ENCODE data around the gene TPST2. TPM values are rescaled to one million over a fixed set of nuclear protein-coding genes. Genes with fewer than 3 reads are reported as not detected.

TPST2 gene
- total and polyA plus RNA-seq, 12 donors, result 15.7 to 167 (median 57.0) TPM

DNA sequence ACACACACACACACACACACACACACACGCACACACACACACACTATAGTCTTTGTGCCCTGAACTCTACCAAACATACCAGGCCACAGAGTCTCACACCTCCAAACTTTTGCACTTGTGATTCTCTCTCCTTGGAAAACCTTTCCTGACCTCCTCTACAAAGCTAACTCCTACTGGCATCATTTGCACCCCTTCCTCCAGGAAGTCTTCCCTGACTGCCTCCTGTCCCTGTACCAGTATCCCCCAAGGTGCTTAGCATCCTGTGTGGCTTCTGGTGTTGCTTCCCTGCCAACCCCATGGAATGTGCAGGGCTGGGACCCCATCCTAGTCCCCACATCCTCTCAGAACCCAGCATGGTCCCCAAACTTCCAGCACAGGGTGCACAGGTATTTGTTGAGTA lies 8.9 kb downstream of the TPST2 start:
- WGBS, 4 donors, result 0 to 63% (median 43%) methylated on average over 1 of the region's 1 CpG
- Histone ChIP-seq H3K36me3 (replicated peaks in 1 of 2) (peaks cover 0 to 9% of the 10 kb centered on the region in 2 donors), H3K4me3 (no peak overlapping the region), H3K27me3 (no peaks in the 10 kb centered on the region), H3K27ac (no peak overlapping the region), H3K9me3 (replicated peaks in 1 of 3) (no peaks in the 10 kb centered on the region), H3K4me1 (replicated peaks in 1 of 2) (peaks cover 14 to 15% of the 10 kb centered on the region in 2 donors)
- TF ChIP-seq, protein P1, sequence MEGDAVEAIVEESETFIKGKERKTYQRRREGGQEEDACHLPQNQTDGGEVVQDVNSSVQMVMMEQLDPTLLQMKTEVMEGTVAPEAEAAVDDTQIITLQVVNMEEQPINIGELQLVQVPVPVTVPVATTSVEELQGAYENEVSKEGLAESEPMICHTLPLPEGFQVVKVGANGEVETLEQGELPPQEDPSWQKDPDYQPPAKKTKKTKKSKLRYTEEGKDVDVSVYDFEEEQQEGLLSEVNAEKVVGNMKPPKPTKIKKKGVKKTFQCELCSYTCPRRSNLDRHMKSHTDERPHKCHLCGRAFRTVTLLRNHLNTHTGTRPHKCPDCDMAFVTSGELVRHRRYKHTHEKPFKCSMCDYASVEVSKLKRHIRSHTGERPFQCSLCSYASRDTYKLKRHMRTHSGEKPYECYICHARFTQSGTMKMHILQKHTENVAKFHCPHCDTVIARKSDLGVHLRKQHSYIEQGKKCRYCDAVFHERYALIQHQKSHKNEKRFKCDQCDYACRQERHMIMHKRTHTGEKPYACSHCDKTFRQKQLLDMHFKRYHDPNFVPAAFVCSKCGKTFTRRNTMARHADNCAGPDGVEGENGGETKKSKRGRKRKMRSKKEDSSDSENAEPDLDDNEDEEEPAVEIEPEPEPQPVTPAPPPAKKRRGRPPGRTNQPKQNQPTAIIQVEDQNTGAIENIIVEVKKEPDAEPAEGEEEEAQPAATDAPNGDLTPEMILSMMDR (IDR thresholded peaks at IDR 0.05), result no peak
- no peak for TF ChIP-seq POLR2A (IDR thresholded peaks at IDR 0.05)
- intact Hi-C loops (cut with DNase I), result no loop called here
- no peak for DNase-seq

DNA sequence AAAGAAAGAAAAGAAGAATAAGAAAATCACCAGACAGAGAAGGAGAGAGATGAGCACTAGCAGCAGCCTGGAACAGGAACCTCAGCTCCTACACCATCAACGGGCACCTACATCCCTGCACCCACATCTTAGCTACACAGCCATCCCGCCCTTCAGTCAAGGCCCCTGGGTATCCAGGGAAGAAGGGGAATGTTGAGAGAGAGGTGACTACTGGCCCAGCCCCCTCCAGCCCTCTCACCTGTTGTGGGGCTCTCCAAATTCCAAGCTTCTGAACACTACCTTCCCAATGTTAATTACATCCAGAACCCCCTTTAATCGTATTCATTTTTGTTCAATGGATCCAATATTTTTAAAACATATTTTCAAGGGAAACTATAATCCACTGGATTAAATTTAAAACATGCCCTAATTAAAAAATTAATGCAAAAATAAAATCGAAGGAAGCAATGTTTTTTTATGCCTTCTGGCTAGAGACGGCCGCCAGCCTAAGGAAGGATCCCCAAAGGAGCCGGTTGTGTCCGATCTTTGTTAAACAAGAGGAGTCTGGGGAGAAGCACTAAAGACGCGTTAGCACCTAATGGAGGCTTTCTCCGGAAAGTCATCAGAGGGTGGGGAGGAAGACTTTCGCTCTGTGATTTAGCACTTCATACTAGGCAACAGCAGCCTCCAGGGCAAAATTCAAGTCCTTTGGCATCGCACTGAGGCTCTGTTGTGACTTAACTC lies 9.5 kb downstream of the TPST2 start:
- Histone ChIP-seq H3K36me3 (replicated peaks in 1 of 2) (peaks cover 0 to 9% of the 10 kb centered on the region in 2 donors), H3K9me3 (replicated peaks in 1 of 3) (no peaks in the 10 kb centered on the region), H3K27me3 (no peaks in the 10 kb centered on the region), H3K4me3 (no peak overlapping the region), H3K27ac (no peak overlapping the region), H3K4me1 (replicated peaks in 1 of 2) (peaks cover 12% of the 10 kb centered on the region in 2 donors)
- intact Hi-C loops (cut with DNase I), result no loop called here
- TF ChIP-seq POLR2A (IDR thresholded peaks at IDR 0.05), result no peak
- TF ChIP-seq, protein P1 (IDR thresholded peaks at IDR 0.05), result no peak
- no peak for DNase-seq
- 79 to 87% (median 81%) methylated on average over 13 of the region's 13 CpGs for WGBS, 4 donors

DNA sequence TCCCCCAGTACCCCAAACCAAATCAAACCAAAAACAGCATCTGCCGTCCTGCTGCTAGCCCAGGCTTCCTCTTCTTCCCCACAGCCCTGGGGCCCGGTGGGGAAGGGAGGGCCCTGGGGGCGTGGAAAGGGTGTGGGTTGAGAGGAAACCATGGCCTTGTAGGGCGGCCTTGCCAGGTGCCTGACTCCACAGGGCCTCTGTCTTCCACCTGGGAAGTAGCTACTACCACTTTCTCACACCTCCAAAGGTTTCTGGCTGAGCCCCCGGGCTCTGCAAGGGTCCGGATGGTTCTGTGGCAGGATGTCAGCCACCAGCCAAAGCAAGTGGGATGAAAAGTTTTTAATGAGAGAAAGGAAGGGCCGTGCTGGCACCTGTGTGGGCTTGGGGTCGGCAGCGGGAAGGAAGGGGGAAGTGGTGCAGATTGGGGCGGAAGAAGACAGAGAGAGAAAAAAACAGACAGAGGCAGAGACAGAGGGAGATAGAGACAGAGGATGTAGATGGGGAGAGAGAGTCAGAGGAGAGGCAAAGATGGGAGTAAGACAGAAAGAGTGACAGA lies 10.5 kb downstream of the TPST2 start:
- Histone ChIP-seq H3K9me3 (replicated peaks in 1 of 3) (no peaks in the 10 kb centered on the region), H3K4me1 (replicated peaks in 1 of 2) (peaks cover 2 to 4% of the 10 kb centered on the region in 2 donors), H3K4me3 (no peak overlapping the region), H3K27me3 (no peaks in the 10 kb centered on the region), H3K27ac (no peak overlapping the region), H3K36me3 (replicated peaks in 1 of 2) (peaks cover 0 to 9% of the 10 kb centered on the region in 2 donors)
- intact Hi-C loops (cut with DNase I), result no loop called here
- no peak for DNase-seq
- TF ChIP-seq POLR2A (IDR thresholded peaks at IDR 0.05), result no peak
- TF ChIP-seq, protein P1 (IDR thresholded peaks at IDR 0.05), result no peak
- 63 to 77% (median 65%) methylated on average over 6 to 10 of the region's 10 CpGs for WGBS, 4 donors

DNA sequence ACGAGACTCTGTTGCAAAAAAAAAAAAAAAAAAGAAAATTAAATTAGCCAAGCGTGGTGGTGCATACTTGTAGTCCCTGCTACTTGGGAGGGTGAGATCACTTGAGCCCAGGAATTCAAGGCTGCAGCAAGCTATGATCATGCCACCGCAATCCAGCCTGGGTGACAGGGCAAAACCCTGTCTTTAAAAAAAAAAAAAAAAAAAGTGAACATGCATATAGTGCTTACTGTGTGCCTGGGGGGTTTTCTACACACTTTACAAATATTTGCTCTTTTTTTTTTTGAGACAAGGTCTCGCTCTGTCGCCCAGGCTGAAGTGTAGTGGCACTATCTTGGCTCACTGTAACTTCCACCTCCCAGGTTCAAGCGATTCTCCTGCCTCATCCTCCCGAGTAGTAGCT lies 12.9 kb downstream of the TPST2 start:
- H3K27me3 ChIP-seq, result no peaks in the 10 kb centered on the region
- no peaks in the 10 kb centered on the region for H3K9me3 ChIP-seq (replicated peaks in 1 of 3)
- H3K36me3 ChIP-seq (replicated peaks in 1 of 2), result peaks cover 0 to 7% of the 10 kb centered on the region in 2 donors
- 88 to 93% (median 89%) methylated on average over 7 of the region's 7 CpGs for WGBS, 4 donors
- intact Hi-C loops (cut with DNase I), result no loop called here
- TF ChIP-seq, protein P1 (IDR thresholded peaks at IDR 0.05), result no peak
- no peak for TF ChIP-seq POLR2A (IDR thresholded peaks at IDR 0.05)
- no peak overlapping the region for H3K4me3 ChIP-seq
- H3K27ac ChIP-seq, result no peak overlapping the region
- DNase-seq, result no peak
- peaks cover 4 to 15% of the 10 kb centered on the region in 2 donors for H3K4me1 ChIP-seq (replicated peaks in 1 of 2)

All from adrenal gland (tissue), 12 donors.